ENCODE data around the gene BUB1B.

BUB1B gene

GRCh38 chr15:40257656-40258450, 97.0 kb downstream of the BUB1B start:
- no peak for DNase-seq

- no peak for DNase-seq
These were observed 97.7 kb downstream of the BUB1B start for GRCh38 chr15:40258544-40258943.

DNA sequence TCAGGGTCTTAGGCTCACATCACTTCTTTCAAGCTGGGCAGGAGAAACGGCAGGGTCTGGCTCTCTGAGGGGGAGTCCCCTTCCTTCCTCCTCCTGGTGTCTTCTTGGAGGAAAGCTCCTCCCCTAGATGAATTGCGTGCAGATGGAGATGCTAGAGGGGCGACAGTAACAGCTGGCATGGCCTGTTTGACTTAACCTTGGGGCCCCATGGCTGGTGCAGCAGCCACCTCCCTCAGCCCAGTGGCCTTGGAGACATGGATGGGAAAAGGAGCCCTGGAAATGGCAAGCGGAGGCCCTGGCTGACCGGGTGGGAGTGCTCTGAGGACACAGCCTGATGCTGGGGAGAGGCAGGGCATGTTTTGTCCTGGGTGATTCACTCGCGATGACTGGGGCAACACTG, 98.2 kb downstream of the BUB1B start:
- DNase-seq = no peak

GRCh38 chr15:40263024-40263754, 102.3 kb downstream of the BUB1B start:
- no peak for DNase-seq

DNA sequence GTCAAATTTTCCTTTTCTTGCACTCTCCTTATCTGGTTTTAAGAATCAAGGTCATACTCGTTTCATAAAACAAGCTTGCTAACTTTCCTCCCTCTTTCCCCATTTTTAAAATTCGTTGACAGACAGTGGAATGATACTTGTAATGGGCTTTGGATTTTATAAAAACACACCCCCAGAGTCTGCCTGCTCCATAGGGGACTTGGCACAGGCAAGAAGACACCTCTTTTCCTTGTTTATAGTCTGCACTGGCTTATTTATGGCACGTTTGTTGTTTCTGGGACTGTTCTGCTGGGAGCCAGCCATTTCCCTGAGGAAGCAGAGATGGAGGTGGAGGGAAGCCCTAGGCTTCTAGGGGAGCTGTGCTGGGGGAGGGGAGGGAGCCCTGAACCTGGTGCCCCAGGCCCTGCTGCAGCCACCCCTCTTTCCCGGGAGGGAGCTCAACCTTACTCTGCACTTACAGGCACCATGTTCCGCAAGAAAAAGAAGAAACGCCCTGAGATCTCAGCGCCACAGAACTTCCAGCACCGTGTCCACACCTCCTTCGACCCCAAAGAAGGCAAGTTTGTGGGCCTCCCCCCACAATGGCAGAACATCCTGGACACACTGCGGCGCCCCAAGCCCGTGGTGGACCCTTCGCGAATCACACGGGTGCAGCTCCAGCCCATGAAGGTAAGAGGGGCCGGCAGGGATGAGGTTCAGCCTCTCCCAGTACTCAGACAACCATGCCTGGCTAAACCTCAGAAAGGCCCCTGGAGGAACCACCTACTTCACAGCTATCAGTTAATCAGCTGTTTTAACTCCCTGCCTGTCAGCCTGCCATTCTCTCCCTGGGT, 103.7 kb downstream of the BUB1B start:
- no peak for DNase-seq

GRCh38 chr15:40265355-40265754, 104.5 kb downstream of the BUB1B start:
- no peak for DNase-seq

DNA sequence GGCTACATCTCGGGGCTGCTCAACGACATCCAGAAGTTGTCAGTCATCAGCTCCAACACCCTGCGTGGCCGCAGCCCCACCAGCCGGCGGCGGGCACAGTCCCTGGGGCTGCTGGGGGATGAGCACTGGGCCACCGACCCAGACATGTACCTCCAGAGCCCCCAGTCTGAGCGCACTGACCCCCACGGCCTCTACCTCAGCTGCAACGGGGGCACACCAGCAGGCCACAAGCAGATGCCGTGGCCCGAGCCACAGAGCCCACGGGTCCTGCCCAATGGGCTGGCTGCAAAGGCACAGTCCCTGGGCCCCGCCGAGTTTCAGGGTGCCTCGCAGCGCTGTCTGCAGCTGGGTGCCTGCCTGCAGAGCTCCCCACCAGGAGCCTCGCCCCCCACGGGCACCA, 105.0 kb downstream of the BUB1B start:
- no peak for DNase-seq

GRCh38 chr15:40266828-40267304, 106.0 kb downstream of the BUB1B start:
- DNase-seq = no peak

DNA sequence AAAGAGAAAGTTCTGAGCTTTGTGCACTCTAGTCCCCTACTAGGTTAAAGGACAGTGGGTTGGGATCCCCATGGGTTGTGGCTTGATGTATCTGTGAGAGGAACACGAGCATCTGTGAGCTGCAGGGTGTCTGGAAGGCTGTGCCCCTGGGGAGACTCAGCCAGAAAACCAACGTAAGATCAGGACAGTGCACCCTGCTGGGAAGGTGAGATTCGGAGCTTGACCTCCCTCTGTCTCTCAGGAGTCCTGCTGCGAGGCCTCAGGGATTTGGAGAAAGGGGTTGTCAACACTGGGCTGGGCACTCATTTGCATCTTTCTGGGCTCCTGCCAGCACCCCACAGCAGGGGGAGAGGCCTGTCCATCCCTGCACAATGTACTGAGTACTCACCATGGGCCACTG, 106.8 kb downstream of the BUB1B start:
- no peak for DNase-seq

DNA sequence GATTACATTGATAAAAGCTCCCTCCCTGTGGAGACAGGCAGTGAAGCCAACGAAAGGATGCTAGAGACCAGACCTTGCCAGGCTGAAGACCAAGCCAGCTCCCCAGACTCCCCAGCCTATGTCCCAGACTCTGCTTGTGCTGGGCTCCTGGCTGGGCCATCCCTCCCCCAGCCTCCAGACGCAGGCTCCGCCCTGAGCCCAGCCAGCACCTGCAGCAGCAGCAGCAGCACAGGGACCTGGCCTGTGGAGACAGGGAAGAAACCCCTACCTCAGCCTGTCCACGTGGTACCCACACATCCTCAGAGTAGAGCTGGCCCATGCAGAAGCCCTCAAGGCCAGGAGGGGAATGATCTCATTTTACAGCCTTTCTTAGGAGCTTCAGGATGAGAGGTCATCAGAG, 108.7 kb downstream of the BUB1B start:
- DNase-seq = no peak

DNA sequence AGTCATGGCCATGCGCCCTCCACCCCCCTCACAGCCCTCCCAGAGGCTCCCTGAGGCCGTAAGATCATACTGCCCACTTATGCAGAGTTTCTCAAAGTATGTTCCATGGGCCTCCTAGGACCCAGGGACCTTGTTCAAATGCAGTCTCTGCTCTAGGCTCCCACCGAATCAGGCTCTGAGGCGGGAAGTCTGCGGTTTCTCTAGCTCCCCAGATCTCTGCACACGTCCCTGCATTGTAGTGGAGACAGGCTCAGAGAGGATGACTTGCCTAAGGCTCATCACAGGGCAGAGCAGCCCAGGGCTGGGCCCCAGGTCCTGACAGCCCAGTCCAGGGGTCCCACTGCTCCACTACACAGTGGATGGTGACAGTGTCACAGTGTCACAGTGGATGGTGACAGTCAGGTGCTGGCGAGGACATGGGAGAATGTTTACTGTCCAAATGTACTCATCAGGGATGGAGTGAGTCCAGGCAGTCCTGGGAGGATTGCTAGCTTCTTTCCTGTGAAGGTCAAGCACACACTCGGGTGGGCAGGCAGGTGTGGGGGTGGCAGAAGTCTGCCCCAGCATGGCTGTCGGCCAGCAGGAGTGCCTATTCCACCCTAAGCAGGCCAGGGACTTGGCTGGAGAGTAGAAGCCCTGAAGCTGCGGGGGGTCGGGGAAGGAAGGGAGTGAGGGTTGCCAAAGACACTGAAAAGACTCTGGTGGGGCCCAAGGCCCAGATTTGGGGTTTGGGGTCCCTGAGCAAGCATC, 109.6 kb downstream of the BUB1B start:
- DNase-seq = no peak

Measured in NCI-H2081 treated with DMSO at 0.1 percent for 48 hours (cell line).